Amygdala (tissue), 56 donors: Measurements from ENCODE around the gene ATP6V0C.
"Not testable (repeated sequence)": the region's sequence is repeated elsewhere in the genome, so short reads cannot be mapped to it uniquely, and the experiment has no call there.

Source experiments
- DNase-seq, 56 donors: peaks; one replicate each; lab custom pipeline; 2025; lab: John Stamatoyannopoulos, UW

ATP6V0C gene

DNA sequence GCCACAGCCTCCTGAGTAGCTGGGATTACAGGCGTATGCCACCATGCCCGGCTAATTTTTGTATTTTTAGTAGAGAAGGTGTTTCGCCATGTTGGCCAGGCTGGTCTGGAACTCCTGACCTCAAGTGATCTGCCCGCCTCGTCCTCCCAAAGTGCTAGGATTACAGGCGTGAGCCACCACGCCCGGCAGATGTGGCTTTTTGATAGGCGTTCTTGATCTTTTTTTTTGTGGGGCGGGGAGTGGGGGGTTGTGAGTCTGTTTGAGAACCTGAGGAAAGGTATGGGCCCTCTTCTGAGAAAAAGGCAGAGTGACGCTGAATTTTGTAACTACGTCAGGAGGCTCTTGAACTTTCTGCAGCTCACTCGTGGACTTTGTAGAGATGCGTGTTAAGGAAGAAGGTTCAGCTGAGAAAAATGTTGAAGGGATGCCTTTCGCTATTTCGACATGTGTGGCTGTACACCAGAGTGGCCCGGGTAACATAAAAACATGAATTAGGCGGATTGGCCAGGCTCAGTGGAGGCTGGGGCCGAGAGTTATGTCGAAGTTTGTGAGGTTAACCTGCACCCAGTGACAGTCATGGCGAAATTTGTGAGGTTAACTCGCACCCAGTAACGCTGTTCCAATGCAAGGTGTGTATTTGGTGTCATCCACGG, 25.6 kb downstream of the ATP6V0C start:
- DNase-seq: not testable (repeated sequence)

DNA sequence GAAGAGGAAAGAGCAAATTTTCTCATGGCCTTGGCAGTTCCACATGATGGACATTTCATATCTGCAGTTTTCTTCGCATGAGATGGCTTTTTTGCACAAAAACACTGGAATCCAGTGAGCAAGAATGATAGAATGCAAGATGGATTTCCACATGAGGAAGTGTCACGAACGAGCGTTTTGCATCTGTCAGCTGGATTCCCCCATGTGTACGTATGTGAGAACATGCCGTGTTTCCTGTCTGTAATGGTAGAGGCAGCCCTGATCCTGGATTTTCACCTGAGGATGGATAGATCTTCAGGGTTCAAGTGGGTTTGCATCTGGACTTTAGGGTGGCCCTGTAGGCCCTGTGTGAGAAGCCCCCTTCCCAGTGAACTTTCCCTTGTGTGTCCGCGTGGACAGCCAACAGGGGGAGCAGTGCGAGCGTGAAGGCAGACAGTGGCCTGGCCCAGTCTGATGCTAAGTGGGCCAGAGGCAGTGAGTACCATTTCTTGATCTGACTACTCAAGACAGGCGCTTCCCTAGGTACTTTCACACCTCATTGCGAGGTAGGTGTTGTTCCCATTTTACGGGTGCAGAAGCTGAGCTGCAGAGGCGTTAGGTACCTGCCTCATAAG, 26.2 kb downstream of the ATP6V0C start:
- peak in 18 of 56 donors; percentile 7 to 69 (median 34) for DNase-seq

DNA sequence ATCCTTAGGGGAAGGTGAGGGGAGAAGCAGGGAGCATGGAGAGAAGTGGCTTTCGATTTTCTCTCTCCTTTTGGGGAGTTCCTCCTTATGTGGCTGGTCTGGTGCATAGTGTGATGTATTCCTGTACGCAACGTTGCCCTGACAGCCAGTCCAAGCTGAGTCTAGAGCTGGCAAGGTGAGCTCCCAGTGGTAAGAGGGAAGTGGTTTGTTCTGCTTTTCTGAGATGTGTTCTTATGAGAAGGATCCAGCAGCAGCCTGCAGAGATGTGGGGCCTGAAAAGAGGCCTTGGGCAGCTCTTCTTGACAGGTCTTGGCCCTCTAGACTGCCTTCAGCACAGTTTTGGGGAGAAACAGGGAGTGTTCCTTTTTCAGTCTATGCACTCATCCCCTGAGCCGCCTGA, 27.2 kb downstream of the ATP6V0C start:
- not testable (repeated sequence) for DNase-seq

DNA sequence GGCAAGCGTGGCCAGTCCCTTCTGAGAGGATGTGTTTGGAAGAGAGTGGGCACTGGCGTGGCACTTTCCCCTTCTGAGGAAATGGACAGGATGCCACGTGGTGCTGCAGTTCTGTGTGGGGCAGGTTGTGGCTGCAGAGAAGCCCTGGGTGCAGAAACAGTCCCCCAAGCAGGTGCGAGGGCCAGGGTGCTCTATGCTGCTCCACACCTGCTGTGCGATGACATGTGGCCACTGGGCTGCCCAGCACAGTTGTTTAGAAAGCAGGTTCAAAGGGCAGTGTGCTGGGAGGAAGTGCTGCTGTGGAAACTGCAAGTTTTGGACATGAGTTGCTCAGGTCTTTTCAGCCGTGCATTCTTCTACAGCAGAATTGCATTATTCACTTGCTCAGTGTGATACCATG, 27.7 kb downstream of the ATP6V0C start:
- DNase-seq: not testable (repeated sequence)

DNA sequence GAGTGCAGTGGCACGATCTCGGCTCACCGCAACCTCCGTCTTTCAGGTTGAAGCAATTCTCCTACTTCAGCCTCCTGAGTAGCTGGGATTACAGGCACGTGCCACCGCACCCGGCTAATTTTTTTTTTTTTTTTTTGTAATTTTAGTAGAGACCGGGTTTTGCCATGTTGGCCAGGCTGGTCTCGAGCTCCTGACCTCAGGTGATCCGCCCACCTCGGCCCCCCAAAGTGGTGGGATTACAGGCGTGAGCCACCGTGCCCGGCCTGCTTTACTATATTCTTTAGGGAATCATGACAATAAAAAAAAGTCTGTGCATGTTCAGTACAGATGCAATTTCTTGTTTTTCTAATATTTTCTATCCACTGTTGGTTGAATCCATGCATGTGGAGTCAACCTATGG, 30.0 kb downstream of the ATP6V0C start:
- not testable (repeated sequence) for DNase-seq

DNA sequence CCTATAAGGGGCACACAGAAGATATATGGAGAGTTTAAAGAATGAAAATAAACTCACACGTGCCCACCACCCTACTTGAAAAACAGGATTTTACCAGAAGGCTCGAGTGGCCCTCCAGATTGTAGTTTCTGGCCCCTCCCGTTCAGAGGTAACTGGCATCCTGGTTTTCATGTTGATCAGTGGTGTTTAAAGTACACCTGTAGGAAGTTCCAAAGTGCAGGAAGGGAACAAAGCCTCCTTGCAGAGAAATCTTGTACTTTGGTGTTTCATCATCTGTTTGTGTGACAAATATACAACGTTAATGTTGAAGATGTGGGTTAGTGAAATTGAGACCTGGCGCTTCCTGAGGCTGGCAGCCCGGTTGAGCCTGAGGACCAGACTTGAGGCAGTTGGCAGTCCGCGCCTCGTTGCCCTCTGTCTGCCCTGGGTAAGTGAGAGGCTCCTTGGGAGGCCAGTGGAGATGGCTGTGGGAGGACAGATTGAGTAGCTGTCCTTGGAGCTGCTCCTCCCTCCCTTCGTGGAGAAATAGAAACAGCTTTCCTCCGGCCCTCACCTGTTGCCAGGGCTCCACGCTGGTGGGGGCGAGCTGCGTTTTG, 36.6 kb downstream of the ATP6V0C start:
- DNase-seq: not testable (repeated sequence)

DNA sequence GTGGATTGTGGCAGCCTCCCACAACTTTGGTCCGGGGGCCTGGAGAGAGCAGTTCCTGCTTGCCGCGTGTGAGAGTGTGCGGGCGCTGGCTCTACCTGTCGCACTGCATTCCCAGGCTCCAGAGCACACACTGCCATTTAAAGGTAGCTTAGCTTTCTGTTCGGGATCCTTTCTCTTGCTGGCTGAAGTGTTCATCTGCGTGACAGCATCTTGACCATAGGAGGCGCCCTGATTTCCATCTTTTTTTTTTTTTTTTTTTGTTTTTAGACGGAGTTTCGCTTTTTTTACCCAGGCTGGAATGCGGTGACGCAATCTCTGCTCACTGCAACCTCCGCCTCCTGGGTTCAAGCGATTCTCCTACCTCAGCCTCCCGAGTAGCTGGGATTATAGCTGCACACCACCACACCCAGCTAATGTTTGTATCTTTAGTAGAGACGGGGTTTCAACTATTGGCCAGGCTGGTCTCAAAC, 37.7 kb downstream of the ATP6V0C start:
- not testable (repeated sequence) for DNase-seq

DNA sequence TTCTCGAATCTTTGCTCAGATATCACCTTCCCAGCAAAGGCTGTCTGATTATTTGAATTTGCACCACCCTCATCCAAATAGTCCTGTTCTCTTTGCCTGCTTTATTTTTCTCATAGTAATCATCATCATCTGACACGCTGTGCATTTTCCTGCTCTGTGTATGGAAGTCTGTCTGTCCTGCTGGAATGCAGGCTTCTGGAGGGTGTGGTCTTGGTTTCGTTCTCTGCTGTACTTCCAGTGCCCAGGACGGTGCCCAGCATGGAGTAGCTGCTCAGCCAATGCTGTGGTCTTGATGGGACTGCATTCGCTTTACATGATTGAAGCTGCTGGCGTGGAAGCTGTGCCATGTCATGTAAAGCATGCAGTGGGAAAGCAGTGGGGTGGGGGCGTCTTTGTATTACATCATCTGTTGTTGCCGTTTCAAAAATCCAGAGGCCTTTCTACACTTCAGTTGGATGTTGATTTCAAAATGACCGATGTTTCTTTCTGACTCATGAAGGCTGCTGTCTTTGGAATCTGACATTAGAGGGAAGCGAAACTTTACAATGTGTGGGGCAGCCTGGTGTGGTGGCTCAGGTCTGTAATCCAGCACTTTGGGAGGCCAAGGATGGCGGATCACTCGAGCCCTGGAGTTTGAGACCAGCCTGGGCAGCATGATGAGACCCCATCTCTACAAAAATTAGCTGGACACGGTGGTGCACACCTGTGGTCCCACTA, 41.1 kb downstream of the ATP6V0C start:
- DNase-seq: not testable (repeated sequence)

DNA sequence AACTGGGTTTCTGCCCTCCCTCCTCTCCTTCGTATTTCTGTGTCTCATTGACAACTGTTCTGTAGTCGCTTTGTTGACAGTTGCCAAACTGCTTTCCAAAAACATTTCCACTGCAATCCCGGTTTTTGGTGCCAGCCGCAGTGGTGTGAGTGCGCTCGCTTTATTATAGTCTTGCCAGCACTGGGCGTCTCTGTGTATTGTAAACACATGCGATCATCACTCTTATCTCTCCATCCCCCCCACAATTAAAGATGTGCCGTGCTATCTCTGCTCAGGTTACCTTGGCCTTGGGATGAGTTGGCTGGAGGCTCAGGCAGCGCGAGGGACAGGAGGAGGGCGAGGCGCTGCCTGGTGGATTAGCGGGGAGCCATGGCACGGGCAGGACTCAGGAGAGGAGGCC, 43.4 kb downstream of the ATP6V0C start:
- not testable (repeated sequence) for DNase-seq

DNA sequence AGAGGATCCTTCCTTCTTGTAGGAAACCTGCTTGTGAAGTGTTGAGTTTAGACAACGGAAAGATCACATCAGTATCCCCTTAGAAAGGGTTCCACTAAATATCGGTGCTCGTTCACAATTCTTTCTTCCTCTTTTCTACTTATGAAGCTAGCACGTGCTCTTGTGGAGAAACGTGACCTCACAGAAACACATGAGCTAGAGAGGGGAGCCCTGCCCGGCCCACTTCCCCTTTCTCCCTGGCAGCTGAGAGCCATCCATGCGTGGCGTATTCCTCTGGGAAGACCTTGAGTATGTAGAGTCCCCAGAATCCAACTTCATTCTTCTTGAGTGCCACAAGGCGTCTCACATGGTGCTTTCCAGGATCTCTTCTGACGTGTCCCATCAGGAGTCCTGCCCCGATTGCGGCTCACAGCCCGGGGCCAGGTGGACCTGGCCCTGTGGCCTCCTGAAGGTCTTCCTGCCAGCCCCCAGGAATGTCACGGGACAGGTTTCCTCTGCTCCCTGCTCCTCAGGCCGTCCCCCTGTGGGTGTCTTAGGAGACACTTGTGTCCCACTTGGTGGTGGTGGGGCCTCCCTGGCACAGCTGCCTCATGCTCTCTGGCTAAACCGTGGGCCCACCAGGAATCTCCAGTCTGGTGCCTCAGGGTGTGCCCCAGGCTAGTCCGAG, 46.5 kb downstream of the ATP6V0C start:
- DNase-seq: not testable (repeated sequence)

DNA sequence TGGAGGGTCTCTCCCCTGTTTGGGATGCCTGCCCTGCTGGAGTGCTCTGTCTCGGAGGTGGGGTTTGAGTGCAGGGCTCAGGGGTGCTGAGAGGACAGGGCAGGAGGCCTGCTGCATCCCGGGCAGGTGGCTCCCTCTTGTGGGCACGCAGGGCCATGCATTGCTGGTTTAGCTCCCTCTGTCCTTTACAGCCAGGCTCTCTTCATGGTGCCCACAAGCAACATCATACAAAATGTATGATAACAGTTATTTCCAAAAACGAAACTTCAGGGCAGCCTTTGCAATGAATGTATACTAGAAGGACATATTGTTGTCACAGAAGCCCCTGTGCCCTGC, 47.0 kb downstream of the ATP6V0C start:
- DNase-seq: not testable (repeated sequence)

DNA sequence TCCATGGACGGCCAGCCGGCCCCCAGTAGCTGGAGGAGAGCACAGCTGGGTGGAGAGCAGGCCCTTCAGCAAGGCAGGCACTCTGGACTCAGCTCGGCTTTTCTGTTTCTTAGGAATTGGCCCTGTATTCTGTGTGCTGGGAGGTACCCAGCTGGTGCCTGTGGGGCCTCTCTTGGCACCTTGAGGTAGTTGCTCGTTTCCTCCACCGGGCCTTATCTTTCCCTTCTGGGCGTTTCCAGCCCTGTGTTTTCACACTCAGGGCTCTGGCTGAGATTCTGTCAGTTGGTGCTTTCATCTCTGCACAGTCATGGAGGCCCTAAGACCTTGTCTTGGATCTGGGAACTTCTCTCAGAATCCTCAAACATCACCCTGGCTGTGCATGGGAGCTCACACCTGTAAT, 53.8 kb downstream of the ATP6V0C start:
- DNase-seq: not testable (repeated sequence)

DNA sequence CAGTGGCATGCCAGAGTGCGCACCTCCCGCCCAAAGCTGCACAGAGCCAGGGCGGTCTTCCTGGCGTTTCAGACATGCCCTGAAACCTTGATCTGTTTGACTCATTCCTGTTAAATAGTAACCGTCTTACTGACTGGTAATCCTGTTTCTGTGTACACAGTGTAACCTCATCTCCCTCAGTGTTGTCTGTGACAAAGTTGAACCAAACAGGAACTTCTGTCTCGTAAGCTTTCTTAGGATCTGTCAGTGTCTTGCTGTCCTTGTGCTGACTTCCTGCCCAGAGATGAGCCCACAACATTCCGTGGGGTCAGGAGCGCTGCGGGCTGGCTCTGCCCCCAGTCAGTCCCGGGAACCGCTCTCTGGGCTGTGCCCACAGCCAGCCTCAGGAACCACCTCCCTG, 54.8 kb downstream of the ATP6V0C start:
- not testable (repeated sequence) for DNase-seq
